G401 (cell line): ENCODE measurements around the gene EBF4. TPM values are rescaled to one million over a fixed set of nuclear protein-coding genes. Genes with fewer than 3 reads are reported as not detected.
"Not testable (repeated sequence)": the region's sequence is repeated elsewhere in the genome, so short reads cannot be mapped to it uniquely, and the experiment has no call there.

Source experiments
- DNase-seq: peaks from one replicate; pipeline ENCODE4 v3.0.0-alpha.2; 2015; ENCODE audit warnings: low spot score
- in situ Hi-C: cut with HindIII; loops from 2 replicates; pipeline ENCODE4 v1.10.0; 2016; ENCODE audit warnings: low sequenced_read_pairs, mixed read lengths
- total RNA-seq: library from RNA; depleted of rRNA; stranded (reverse); fragments of >200 nt; shearing (Covaris generic); gene quantifications from 2 replicates; pipeline ENCODE4 v1.2.3, GENCODE V29; 2014

Gene EBF4
- total RNA-seq, 1 experiment from 2014 or later = not detected

DNA sequence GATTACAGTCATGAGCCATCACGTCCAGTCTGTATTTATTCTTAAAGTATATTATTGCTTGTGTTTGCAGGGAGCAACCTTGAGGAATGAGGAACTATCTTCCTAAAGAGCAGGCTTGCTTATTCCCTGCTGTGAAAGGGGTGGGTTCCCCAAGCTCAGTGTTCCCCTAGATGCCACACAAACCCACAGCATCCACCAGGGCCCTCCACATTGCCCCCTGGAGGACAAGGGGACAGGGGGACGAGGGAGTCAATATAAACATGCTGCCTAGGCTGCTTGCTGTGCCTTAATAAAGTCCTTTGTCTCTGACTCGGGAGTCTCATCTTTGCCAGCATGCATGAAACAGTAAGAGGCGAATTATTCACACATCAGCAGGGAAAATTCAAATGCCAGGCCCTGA lies 20.6 kb upstream of the EBF4 start:
- no peak for DNase-seq
- in situ Hi-C loops = no loop called here

GRCh38 chr20:2672446-2672845 lies 20.1 kb upstream of the EBF4 start:
- in situ Hi-C loops = no loop called here
- no peak for DNase-seq

- DNase-seq = no peak
- in situ Hi-C loops = no loop called here
Measured at GRCh38 chr20:2673453-2673852, 19.1 kb upstream of the EBF4 start.

DNA sequence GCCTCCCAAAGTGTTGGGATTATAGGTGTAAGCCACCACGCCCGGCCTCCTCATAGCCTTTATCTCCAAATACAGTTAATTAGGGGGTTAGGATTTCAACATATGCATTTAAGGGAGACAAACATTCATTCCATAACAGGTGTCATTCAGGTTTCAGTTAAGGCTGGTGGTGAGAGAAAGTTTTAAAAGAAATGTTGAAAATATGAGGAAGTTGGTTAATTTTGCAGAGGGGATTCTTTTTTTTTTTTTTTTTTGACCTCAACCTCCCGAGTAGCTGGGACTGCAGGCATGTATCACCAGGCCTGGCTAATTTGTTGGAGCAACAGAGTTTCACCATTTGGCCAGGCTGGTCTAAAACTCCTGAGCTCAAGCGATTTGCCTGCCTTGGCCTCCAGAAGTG lies 12.5 kb upstream of the EBF4 start:
- DNase-seq = no peak
- in situ Hi-C loops = no loop called here

DNA sequence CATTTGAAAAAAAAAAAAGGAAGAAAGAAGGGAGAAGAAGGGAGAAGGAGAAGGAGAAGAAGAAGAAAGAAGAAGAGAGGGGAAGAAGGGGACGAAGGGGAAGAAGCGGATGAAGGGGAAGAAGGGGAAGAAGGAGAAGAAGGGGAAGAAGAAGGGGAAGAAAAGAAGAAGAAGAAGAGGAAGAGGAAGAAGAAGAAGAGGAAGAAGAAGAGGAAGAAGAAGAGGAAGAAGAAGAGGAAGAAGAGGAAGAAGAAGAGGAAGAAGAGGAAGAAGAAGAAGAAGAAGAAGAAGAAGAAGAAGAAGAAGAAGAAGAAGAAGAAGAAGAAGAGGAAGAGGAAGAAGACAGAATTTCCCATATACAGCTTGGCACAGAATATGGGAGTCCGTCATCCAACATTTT lies 10.5 kb upstream of the EBF4 start:
- in situ Hi-C loops, DNase-seq: not testable (repeated sequence)

DNA sequence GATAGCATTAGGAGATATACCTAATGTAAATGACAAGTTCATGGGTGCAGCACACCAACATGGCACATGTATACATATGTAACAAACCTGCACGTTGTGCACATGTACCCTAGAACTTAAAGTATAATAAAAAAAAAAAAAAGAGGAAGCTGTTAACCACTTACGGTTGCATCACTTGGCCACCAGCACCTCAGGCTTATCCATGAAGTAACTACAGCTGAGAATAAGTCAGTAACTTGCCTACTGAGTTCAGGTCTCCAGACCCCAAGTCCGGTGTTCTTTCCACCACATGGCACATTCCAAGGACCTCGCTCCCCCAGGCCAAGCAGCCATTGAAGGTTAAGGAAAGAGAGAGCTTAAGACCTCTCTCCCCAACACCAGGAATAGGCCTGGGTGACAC lies 7.8 kb upstream of the EBF4 start:
- in situ Hi-C loops, DNase-seq: not testable (repeated sequence)

DNA sequence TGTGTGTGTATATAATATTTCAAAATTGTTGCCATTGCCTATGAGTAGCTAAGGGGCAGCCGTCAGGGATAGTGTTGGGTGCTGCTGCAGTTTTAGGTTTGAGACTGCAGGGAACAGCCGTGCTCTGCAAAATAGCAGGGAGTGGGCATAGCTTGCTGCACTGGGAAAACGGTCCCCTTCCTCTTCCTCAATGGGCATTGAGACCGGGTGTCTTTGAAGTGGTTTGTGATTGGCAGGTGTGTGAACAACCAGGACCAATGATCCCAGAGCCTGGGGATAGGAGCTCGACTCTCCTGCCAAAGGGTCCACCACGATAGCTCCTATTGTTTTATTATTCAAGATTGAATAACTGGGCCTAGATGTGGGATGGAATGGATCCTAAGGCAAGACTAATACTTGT lies 5.1 kb upstream of the EBF4 start:
- in situ Hi-C loops = no loop called here
- no peak for DNase-seq

DNA sequence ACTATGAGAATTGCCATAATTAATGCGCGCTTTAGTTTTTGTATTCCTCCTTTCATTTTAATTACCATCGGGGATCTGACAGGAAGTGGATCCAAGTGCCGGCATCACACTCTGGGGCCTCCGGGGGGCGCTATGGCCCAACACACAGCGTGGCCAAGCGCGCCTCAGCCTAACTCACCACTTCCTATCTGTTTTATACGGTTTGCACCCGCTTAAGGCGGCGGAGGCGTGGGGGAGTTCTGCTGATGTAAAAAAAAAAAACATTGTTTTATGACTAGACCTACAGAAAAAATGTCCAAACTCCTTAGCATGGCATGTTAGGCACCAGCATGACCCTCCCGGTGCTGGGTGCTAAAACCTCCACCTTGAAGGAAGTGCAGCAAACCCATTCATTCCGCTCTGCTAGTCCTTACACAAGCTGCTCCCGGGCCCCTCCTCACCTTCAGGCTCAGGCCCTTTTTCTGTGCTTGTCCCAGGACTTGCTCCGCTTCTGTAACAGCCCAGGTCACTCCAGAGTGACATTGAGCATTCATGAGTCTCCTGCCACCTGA lies 4.5 kb upstream of the EBF4 start:
- DNase-seq = peak; percentile 8
- in situ Hi-C loops = no loop called here

DNA sequence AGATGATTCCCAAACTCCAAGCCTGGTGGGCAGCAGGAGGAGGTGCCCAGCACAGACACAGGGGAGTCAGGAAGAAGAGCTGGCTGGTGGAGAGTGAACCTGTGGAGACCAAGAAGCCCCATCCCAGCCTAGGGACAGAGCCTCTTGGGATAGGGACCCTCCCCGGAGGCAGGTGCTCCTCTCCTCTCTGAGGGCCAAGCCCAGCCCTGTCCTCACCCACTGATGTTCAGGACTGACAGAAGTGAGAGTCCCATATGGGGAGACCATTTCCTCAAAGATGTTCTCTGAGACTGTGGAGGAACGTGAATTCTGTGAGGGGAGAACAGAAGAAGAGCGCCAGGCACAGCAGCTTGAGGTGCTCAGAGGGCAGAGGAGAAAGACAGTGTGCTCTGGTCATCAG lies 2.4 kb upstream of the EBF4 start:
- in situ Hi-C loops = no loop called here
- DNase-seq = no peak

DNA sequence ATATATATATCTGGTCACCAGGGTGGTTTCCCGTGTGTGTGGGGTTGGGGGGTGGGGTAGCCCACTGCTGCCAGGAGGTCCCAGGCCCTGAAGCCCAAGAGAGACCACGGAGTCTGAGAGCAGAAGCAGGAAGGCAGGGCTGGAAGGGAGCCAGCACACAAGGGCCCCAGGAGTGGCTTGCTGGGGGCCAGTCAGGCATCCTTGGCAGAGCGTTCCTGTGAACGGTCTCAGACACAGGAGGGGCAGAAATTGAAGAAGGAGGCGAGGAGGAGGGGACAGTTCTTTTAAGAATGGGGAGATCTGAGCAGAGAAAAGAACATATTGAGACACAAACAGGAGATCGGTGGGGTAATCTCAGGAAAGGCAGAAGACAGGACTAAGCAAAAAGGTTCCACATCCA lies 1.9 kb upstream of the EBF4 start:
- no peak for DNase-seq

DNA sequence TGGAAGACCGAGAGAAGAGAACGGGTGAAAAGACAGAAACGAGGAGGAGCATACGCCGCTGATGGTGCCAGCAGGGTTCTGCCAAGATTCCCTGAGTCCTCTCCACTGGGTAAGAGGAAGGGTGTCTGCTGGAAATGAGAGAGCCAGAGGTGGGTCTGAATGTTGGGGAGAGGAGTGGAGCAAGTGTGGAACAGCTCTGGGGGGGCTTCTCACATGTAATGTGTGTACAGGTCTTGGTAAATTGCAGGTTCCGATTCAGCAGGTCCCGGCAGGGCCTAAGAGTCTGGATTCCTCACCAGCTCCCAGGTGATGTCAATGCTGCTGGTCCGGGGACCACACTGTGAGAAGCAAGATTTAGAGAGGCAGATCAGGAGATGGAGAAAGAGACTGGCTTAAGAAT lies 1.5 kb upstream of the EBF4 start:
- no peak for DNase-seq
- in situ Hi-C loops = no loop called here

More for the DNA sequence above, 1.9 kb upstream of the EBF4 start:
- in situ Hi-C loops = no loop called here

DNA sequence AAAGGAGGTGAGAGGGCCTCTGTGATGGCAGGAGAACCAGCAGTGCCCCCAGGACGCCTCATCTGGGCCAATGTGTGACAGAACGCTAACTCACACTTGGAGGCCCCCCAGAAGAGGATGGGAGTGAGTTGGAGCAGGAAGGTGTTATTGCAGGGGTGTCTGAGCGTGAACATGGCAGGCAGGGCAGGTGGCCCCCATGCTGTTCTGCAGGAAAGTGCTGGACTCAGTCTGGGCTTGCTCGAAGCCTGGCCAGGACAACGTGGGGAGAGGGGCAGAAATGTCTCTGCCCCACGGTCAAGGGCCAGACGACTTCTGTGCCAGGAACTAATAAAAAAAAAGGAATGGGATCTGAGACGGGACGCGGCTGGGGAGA lies 931 bp upstream of the EBF4 start:
- DNase-seq = no peak

GRCh38 chr20:2692886-2693285 lies 306 bp downstream of the EBF4 start:
- DNase-seq = no peak
- in situ Hi-C loops = no loop called here

More for the DNA sequence above, 931 bp upstream of the EBF4 start:
- in situ Hi-C loops = no loop called here

DNA sequence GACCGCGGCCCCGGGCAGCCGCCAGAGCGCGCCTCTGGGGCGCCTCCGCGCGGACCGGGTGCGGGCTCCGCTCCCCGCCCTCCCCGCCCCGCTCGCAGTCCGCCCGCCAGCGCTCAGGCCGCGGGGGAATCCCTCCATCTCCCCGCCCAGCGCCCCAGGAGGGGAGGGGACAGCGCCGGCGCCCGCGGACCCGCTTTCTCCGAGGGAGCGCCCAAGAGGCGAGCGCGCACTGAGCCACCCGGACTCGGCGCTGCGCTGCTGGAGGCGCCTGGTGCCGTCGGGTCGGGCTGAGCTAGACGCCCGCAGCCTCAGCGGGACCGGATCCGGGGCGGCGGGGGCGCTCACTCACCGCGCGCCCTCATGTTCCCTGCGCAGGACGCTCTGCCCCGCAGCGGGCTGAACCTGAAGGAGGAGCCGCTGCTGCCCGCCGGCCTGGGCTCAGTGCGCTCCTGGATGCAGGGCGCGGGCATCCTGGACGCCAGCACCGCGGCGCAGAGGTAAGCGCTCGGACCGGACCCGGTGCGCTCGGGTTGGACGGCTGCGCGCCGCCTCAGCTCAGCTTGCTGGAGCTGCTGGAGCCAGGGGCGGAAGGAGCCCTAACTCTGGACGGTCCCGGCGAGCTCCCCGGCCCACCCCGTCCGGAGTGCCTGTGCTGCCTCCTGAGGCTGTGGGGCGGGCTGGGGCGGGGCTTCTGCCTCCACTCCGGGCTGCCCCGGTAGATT lies 867 bp downstream of the EBF4 start:
- in situ Hi-C loops = no loop called here
- DNase-seq = no peak

GRCh38 chr20:2694008-2694471 lies 1.5 kb downstream of the EBF4 start:
- DNase-seq = no peak

GRCh38 chr20:2694519-2694918 lies 1.9 kb downstream of the EBF4 start:
- no peak for DNase-seq
- in situ Hi-C loops = no loop called here

More at GRCh38 chr20:2694008-2694471, 1.5 kb downstream of the EBF4 start:
- in situ Hi-C loops = no loop called here

GRCh38 chr20:2695206-2695983 lies 2.8 kb downstream of the EBF4 start:
- no peak for DNase-seq

DNA sequence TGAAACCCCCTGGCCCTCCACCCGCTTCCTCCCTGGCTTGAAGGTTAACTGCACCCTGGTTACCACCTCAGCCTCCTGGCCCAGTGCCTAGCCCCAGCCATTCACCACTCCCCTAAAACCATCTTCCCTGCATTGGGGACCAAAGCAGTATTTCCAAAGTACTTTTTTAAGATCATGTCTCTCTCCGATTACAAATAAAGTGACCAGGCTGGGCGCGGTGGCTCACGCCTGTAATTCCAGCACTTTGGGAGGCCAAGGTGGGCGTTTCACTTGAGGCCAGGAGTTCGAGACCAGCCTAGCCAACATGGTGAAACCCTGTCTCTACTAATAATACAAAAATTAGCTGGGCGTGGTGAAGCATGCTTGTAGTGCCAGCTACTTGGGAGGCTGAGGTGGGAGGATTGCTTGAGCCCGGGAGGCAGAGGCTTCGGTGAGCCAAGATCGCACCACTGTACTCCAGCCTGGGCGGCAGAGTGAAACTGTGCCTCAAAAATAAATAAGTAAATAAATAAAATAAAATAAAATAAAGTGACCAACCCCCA lies 3.5 kb downstream of the EBF4 start:
- in situ Hi-C loops, DNase-seq: not testable (repeated sequence)

More at GRCh38 chr20:2695206-2695983, 2.8 kb downstream of the EBF4 start:
- in situ Hi-C loops = no loop called here

GRCh38 chr20:2696646-2697045 lies 4.1 kb downstream of the EBF4 start:
- DNase-seq = no peak
- in situ Hi-C loops = no loop called here

DNA sequence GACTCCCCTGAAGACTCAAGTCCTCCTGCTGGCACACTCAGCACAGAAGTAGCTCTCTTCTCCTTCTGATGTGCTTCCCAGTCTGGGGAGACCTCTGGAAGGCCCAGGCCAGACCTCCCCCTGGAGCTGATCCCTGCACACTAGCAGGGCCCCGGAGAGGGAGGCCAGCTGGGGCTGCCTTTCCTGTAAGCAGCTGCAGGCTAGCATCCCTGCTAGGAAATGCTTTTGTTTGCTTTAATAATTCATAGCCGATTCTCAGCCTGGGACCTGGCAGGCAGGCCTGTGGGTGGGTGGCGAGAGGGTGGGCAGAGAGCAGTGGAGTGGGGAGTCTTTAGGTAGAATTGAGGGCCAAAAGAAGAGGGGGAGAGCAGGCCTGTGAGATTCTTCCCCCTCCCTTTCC lies 5.2 kb downstream of the EBF4 start:
- DNase-seq = no peak
- in situ Hi-C loops = no loop called here
